KMS-11 (cell line): ENCODE data around the gene MAP4K3.

Experiments
- H2AFZ ChIP-seq: fragments of 200-600 bp; sonication (generic); 2 replicates; pipeline ENCODE4 v1.6.1; 2016; ENCODE audit warnings: antibody characterized with exemption, mixed run types, low read depth
- H3K27ac ChIP-seq: fragments of 200-600 bp; sonication (generic); 2 replicates; pipeline ENCODE4 v1.6.1; 2016; ENCODE audit warnings: mild to moderate bottlenecking, mixed run types
- H3K27me3 ChIP-seq: fragments of 200-600 bp; sonication (generic); 2 replicates; pipeline ENCODE4 v1.6.1; 2017; ENCODE audit warnings: mild to moderate bottlenecking, low read depth, mixed run types, moderate library complexity; ENCODE audit not compliant: insufficient read depth
- H3K36me3 ChIP-seq: fragments of 200-600 bp; sonication (generic); 2 replicates; pipeline ENCODE4 v1.6.1; 2017; ENCODE audit warnings: mild to moderate bottlenecking, mixed run types; ENCODE audit not compliant: insufficient read depth
- H3K4me1 ChIP-seq: fragments of 200-600 bp; sonication (generic); 2 replicates; pipeline ENCODE4 v1.6.1; 2016; ENCODE audit warnings: mild to moderate bottlenecking, low read depth, mixed run types; ENCODE audit not compliant: poor library complexity, severe bottlenecking
- H3K4me2 ChIP-seq: fragments of 200-600 bp; sonication (generic); 2 replicates; pipeline ENCODE4 v1.7.0; 2016; ENCODE audit warnings: mild to moderate bottlenecking, mixed run types
- H3K4me3 ChIP-seq: fragments of 200-600 bp; sonication (generic); IDR thresholded peaks from 2 replicates; pipeline ENCODE4 v1.6.1; 2017; ENCODE audit warnings: low read depth, low read length, mixed read lengths; ENCODE audit not compliant: insufficient read depth
- H3K79me2 ChIP-seq: fragments of 200-600 bp; sonication (generic); 2 replicates; pipeline ENCODE4 v1.6.1; 2016; ENCODE audit warnings: low read depth, mixed run types; ENCODE audit not compliant: insufficient read depth
- H3K9ac ChIP-seq: fragments of 200-600 bp; sonication (generic); 2 replicates; pipeline ENCODE4 v1.6.1; 2016; ENCODE audit warnings: mild to moderate bottlenecking, mixed run types
- H4K20me1 ChIP-seq: fragments of 200-600 bp; sonication (generic); 2 replicates; pipeline ENCODE4 v1.6.1; 2016; ENCODE audit warnings: mild to moderate bottlenecking, mixed run types; ENCODE audit not compliant: insufficient read depth
- TF ChIP-seq, protein P1 (sequence below): fragments of 200-600 bp; sonication (generic); conservative IDR thresholded peaks from 2 replicates; pipeline ENCODE4 v1.6.1; 2017; ENCODE audit warnings: low read depth, mild to moderate bottlenecking, antibody characterized with exemption, low read length, moderate library complexity, mixed read lengths

MAP4K3 gene

DNA sequence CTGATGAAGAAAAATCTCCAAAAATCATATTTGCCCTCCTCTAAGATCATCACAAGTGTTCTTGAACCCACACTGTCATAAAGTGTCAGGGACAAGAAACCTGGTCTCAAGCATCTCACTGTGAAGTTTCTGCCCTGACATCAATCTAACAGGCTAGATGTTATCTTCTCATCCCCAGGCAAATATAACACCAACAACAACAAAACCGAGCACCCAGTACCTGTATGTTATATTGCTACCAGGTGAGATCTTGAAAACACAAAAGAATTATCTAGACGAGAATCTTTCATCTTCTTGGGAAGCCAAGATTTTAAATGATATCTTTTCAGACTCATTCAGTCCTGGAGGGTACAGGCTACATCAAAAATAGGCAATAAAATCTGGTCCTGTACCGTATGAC, 8.8 kb upstream of the MAP4K3 start:
- Histone ChIP-seq H3K79me2 (no peaks in the 10 kb centered on the region), H3K4me3 (no peak overlapping the region), H3K27me3 (no peaks in the 10 kb centered on the region), H3K36me3 (no peaks in the 10 kb centered on the region), H2AFZ (no peak overlapping the region), H4K20me1 (no peaks in the 10 kb centered on the region), H3K27ac (no peak overlapping the region), H3K4me2 (no peak overlapping the region), H3K4me1 (no peaks in the 10 kb centered on the region), H3K9ac (no peak overlapping the region)
- TF ChIP-seq, protein P1, sequence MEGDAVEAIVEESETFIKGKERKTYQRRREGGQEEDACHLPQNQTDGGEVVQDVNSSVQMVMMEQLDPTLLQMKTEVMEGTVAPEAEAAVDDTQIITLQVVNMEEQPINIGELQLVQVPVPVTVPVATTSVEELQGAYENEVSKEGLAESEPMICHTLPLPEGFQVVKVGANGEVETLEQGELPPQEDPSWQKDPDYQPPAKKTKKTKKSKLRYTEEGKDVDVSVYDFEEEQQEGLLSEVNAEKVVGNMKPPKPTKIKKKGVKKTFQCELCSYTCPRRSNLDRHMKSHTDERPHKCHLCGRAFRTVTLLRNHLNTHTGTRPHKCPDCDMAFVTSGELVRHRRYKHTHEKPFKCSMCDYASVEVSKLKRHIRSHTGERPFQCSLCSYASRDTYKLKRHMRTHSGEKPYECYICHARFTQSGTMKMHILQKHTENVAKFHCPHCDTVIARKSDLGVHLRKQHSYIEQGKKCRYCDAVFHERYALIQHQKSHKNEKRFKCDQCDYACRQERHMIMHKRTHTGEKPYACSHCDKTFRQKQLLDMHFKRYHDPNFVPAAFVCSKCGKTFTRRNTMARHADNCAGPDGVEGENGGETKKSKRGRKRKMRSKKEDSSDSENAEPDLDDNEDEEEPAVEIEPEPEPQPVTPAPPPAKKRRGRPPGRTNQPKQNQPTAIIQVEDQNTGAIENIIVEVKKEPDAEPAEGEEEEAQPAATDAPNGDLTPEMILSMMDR, result no peak

- Histone ChIP-seq H3K9ac (no peak overlapping the region), H3K4me1 (no peaks in the 10 kb centered on the region), H4K20me1 (no peaks in the 10 kb centered on the region), H3K27me3 (no peaks in the 10 kb centered on the region), H3K4me3 (no peak overlapping the region), H3K79me2 (no peaks in the 10 kb centered on the region), H2AFZ (no peak overlapping the region), H3K36me3 (no peaks in the 10 kb centered on the region), H3K4me2 (no peak overlapping the region), H3K27ac (no peak overlapping the region)
- TF ChIP-seq, protein P1, result no peak
These were observed 5.9 kb upstream of the MAP4K3 start for GRCh38 chr2:39443009-39443408.

DNA sequence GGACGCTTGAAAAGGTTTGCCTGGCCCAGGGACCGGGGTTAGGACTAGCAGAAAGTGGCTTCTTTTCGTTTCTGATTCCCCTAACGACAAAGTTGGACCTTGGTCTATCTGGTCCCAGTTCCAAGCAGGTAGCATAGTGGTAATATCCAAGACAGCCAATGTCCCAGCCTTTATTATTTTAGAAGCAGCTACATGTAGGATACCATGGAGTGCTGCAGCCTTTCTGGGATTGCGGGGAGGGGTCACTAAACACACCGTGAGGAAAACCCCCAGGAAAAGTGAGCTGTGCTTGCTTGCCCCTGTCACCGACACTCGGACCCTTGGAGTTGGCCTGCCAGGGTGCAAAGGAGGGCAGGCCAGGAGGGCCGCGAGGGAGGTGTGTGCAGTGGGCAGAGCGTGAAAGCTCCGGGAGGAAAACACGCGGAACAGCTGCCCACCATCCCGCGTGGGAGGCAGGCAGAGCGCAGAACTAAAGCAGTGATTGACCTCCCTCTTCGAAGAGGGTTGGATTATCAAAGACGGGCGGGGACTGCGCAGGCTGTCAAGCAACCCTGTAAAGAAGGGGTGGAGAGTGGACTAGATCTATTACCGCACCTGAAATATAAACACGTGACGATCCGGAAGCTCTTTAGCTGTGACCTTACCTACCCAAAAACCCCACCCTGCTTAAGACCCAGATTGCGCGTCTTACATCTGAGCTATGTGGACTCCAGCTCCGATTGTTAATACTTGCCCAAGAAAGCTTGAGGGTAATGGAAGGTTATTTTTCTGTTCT, 624 bp upstream of the MAP4K3 start:
- Histone ChIP-seq H2AFZ (peak overlapping the region; percentile 92), H4K20me1 (no peaks in the 10 kb centered on the region), H3K27ac (peak overlapping the region; percentile 57), H3K4me1 (peaks cover 12% of the 10 kb centered on the region), H3K27me3 (no peaks in the 10 kb centered on the region), H3K9ac (peak overlapping the region; percentile 82; the same call in 1 of the 2 replicates), H3K36me3 (no peaks in the 10 kb centered on the region), H3K4me3 (no peak overlapping the region), H3K79me2 (peaks cover 36% of the 10 kb centered on the region; the same call in 1 of the 2 replicates), H3K4me2 (peak overlapping the region; percentile 81)
- TF ChIP-seq, protein P1, result no peak

- Histone ChIP-seq H3K79me2 (peaks cover 45% of the 10 kb centered on the region; the same call in 1 of the 2 replicates), H3K27ac (0 out of 2 replicates have a peak overlapping the region, but pooled peaks have one; percentile 57), H4K20me1 (no peaks in the 10 kb centered on the region), H3K4me1 (peaks cover 15% of the 10 kb centered on the region), H3K27me3 (no peaks in the 10 kb centered on the region), H3K4me3 (peak overlapping the region; percentile 89), H3K36me3 (no peaks in the 10 kb centered on the region), H2AFZ (peak overlapping the region; percentile 92; the same call in 1 of the 2 replicates), H3K4me2 (peak overlapping the region; percentile 81), H3K9ac (peak overlapping the region; percentile 82; the same call in 1 of the 2 replicates)
- TF ChIP-seq, protein P1, result no peak
These were observed 1.1 kb downstream of the MAP4K3 start for GRCh38 chr2:39435741-39436591.
